ENCODE measurements around the gene PIP4K2A. TPM values are rescaled to one million over a fixed set of nuclear protein-coding genes. Genes with fewer than 3 reads are reported as not detected.
A peak's percentile ranks its signal among the peaks of the same experiment; 100 is the strongest.

PIP4K2A gene
- total RNA-seq, 6 donors from 2014 or later = 20.5 to 70.2 (median 34.4) TPM

DNA sequence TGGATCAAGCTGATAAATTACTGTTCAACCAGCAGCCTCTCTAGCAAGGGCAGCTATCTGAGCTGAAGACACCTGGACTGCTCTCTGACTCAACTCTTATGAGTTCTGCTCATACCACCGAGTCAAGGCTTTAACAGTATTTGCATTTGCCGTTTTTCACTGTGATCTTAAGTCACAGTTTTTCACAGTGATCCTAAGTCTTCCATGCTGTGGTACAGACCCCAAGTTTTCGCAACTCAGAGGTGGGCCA, 31.3 kb downstream of the PIP4K2A start:
- H3K27me3 ChIP-seq = no peaks in the 10 kb centered on the region
- ATAC-seq (ENCODE audit: low FRiP score in 2 of 2) = peak in 1 of 2 donors; percentile 4
- H3K4me1 ChIP-seq = peaks cover 43 to 54% (median 49%) of the 10 kb centered on the region in 4 donors
- no peak for DNase-seq
- TF ChIP-seq POLR2AphosphoS5 (IDR thresholded peaks at IDR 0.05) (no peak), POLR2A (IDR thresholded peaks at IDR 0.05) (no peak), EP300 (IDR thresholded peaks at IDR 0.05) (no peak)
- TF ChIP-seq, protein P1, sequence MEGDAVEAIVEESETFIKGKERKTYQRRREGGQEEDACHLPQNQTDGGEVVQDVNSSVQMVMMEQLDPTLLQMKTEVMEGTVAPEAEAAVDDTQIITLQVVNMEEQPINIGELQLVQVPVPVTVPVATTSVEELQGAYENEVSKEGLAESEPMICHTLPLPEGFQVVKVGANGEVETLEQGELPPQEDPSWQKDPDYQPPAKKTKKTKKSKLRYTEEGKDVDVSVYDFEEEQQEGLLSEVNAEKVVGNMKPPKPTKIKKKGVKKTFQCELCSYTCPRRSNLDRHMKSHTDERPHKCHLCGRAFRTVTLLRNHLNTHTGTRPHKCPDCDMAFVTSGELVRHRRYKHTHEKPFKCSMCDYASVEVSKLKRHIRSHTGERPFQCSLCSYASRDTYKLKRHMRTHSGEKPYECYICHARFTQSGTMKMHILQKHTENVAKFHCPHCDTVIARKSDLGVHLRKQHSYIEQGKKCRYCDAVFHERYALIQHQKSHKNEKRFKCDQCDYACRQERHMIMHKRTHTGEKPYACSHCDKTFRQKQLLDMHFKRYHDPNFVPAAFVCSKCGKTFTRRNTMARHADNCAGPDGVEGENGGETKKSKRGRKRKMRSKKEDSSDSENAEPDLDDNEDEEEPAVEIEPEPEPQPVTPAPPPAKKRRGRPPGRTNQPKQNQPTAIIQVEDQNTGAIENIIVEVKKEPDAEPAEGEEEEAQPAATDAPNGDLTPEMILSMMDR (IDR thresholded peaks at IDR 0.05) = no peak
- H3K36me3 ChIP-seq = no peaks in the 10 kb centered on the region
- no peaks in the 10 kb centered on the region for H3K9me3 ChIP-seq
- peak overlapping the region in 3 of 4 donors; percentile 7 to 56 (median 50) for H3K27ac ChIP-seq
- 65 to 69% methylated on average over 3 of the region's 3 CpGs for WGBS, 2 donors
- no peak overlapping the region for H3K4me3 ChIP-seq

DNA sequence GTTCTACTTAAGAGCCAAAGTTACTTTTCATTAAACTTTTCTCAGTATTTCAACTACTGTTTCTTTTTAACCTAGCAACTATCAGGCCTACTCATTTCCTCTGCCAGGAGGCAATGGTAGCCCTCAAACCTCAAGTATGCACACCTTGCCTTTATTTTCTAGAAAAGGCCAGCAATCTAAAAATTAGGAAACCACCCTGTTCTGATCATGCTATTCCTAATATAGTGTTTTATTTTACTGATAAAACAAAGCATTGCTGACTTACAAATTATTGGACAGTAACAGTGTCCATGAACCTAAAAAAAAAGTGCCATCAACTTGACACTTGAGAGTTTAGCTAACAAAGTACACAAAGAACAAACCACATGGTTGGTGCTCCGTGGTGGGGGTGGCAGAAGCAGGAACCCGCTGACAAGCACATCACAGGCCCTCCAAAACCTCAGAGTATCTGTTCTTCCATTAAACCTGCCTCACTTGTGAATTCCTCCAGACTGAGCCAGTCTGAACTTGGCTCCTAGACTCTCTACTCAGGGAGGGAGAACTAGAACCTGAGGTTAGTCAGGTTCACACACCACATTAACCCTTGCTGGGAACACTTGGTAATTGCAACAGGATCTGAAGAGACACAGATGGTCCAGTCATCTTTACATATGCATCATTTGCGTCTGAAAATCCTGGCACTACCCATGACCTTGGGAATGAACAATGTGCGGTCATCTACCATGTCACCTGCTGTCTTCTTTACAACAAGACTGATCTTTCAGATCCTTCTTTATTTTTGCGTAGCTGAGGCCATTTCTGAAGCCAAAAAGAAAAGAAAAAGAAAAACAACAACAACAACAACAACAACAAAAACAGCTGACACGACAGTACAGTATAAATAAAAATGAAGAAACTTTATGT, 31.9 kb downstream of the PIP4K2A start:
- H3K4me1 ChIP-seq = peaks cover 43 to 54% (median 49%) of the 10 kb centered on the region in 4 donors
- WGBS, 2 donors = 70 to 79% methylated on average over 6 of the region's 6 CpGs
- DNase-seq = no peak
- H3K27ac ChIP-seq = peak overlapping the region in 3 of 4 donors; percentile 37 to 56 (median 50)
- no peaks in the 10 kb centered on the region for H3K9me3 ChIP-seq
- H3K27me3 ChIP-seq = no peaks in the 10 kb centered on the region
- peak; percentile 23 to 67 for ATAC-seq (ENCODE audit: low FRiP score in 2 of 2)
- H3K36me3 ChIP-seq = no peaks in the 10 kb centered on the region
- TF ChIP-seq POLR2A (IDR thresholded peaks at IDR 0.05) (no peak), EP300 (IDR thresholded peaks at IDR 0.05) (no peak), POLR2AphosphoS5 (IDR thresholded peaks at IDR 0.05) (no peak)
- TF ChIP-seq, protein P1 (IDR thresholded peaks at IDR 0.05) = no peak
- H3K4me3 ChIP-seq = no peak overlapping the region

DNA sequence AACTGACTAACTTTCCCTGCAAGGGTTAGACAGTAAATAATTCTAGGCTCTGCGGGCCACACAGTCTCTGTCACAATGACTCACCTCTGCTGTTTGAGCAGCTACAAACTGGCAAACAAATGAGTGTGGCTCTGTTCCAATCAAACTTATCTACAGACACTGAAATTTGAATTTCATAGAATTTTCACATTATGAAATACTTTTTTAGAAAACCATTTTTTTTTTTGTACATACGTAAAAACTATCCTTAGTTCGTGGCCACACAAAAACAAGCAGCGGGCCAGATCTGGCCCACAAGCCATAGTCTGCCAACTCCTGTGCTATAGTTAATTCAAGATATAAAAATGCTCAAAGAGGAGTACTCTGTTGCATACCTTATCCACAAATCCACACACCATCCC, 32.6 kb downstream of the PIP4K2A start:
- ATAC-seq (ENCODE audit: low FRiP score in 2 of 2) (peak in 1 of 2 donors; percentile 59), DNase-seq (no peak)
- peaks cover 43 to 54% (median 49%) of the 10 kb centered on the region in 4 donors for H3K4me1 ChIP-seq

DNA sequence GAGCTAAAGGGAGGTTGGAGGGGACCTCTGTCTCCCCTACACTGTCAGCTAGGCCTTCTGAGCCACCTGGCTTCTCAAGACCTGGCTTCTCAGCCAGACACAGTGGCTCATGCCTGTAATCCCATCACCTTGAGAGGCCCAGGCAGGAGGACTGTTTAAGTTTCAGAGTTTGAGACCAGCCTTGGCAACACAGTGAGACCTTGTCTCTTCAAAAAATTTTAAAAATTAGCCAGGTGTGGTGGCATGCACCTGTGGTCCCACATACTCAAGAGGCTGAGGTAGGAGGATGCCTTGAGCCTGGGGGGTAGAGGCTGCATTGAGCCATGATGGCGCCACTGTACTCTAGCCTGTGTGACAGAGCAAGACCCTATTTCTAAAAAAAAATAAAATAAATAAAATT, 33.1 kb downstream of the PIP4K2A start:
- no peak for TF ChIP-seq POLR2A (IDR thresholded peaks at IDR 0.05)
- TF ChIP-seq, protein P1 (IDR thresholded peaks at IDR 0.05) = no peak
- TF ChIP-seq POLR2AphosphoS5 (IDR thresholded peaks at IDR 0.05) = no peak
- TF ChIP-seq EP300 (IDR thresholded peaks at IDR 0.05) = no peak
- ATAC-seq (ENCODE audit: low FRiP score in 2 of 2) (no peak), DNase-seq (no peak)
- Histone ChIP-seq H3K4me1 (peaks cover 39 to 50% (median 46%) of the 10 kb centered on the region in 4 donors), H3K9me3 (no peaks in the 10 kb centered on the region), H3K27ac (peak overlapping the region in 1 of 4 donors; percentile 62), H3K4me3 (no peak overlapping the region), H3K27me3 (no peaks in the 10 kb centered on the region), H3K36me3 (no peaks in the 10 kb centered on the region)
- WGBS, 2 donors = 93 to 96% methylated on average over 1 of the region's 1 CpG

More for the DNA sequence above, 32.6 kb downstream of the PIP4K2A start:
- TF ChIP-seq, protein P1 (IDR thresholded peaks at IDR 0.05) = no peak
- TF ChIP-seq POLR2A (IDR thresholded peaks at IDR 0.05) (no peak), POLR2AphosphoS5 (IDR thresholded peaks at IDR 0.05) (no peak), EP300 (IDR thresholded peaks at IDR 0.05) (no peak)
- WGBS, 2 donors = 73 to 80% methylated on average over 4 of the region's 4 CpGs
- Histone ChIP-seq H3K27me3 (no peaks in the 10 kb centered on the region), H3K27ac (no peak overlapping the region), H3K9me3 (no peaks in the 10 kb centered on the region), H3K4me3 (no peak overlapping the region), H3K36me3 (no peaks in the 10 kb centered on the region)
